GM10266 (cell line): ENCODE results near the gene CADM2.

Experiments used
- DNase-seq: peaks from one replicate; pipeline ENCODE4 v3.0.0; 2012; ENCODE audit errors: extremely low spot score
- CTCF ChIP-seq: IDR thresholded peaks from 2 replicates; pipeline ENCODE4 v1.5.1; 2012; ENCODE audit warnings: mild to moderate bottlenecking, low read depth; ENCODE audit not compliant: control insufficient read depth, insufficient read depth; ENCODE audit errors: missing control alignments

The CADM2 gene

DNA sequence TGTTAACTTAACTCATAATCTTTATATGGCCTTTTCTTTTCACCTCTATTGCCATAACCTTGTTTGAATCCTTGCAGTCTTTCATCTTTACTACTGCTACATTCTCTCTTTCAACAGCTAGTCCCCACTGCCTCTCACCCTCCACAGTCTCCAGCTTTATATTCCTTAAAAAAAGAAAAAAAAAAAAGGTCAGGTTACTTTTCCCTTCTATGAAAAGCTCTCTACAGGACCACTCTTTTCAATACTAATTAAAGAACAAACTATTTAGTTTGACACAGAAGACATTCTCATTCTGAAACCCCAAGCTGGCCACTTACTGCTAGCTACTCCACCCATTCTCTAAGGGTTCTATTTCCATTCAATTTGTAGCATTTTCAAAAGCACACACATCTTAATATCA is 25.6 kb downstream of the CADM2 start:
- no peak for TF ChIP-seq CTCF

GRCh38 chr3:84985795-84986194 is 27.0 kb downstream of the CADM2 start:
- DNase-seq = no peak
- TF ChIP-seq CTCF = no peak

More for the DNA sequence above, 25.6 kb downstream of the CADM2 start:
- DNase-seq = no peak

DNA sequence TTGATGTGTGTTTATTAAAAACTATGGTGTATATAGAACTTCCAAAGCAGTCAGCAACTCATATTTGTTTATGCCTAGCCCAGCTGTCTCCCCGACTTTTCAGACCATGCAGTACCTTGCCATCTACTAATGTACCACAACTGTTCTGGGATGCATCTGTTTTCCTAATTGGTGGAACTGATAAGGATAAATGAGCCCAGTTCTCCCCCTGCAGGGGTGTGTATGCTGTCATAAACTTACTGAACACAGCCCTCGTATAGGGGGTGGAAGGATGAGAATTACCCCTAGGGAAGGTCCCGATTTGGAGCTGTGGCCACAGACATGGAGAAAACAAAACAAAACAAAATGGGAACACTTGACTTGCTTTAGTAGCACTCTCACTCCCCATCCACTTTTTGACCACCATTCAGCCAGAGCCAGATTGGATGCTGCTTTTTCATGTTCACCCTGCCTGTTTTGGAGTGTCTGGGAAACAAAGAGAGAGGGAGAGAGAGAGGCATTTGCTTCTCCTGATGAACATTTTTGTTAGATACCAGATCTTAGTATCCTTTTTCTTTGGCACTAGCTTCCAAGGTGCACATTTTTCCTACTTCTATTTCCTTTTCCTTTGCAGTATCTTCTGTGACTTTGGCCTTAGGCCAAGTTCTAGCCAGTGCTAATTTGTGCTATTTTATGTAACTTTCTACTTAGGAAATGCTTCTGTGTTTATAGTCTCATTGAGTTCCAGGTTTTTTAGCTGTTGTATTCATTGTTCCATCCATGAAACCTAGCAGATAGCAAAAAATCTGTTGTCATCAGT is 29.1 kb downstream of the CADM2 start:
- no peak for TF ChIP-seq CTCF
- DNase-seq = no peak

GRCh38 chr3:84989102-84989501 is 30.3 kb downstream of the CADM2 start:
- no peak for TF ChIP-seq CTCF

GRCh38 chr3:84991422-84991900 is 32.7 kb downstream of the CADM2 start:
- TF ChIP-seq CTCF = no peak

More at GRCh38 chr3:84989102-84989501, 30.3 kb downstream of the CADM2 start:
- DNase-seq = no peak

DNA sequence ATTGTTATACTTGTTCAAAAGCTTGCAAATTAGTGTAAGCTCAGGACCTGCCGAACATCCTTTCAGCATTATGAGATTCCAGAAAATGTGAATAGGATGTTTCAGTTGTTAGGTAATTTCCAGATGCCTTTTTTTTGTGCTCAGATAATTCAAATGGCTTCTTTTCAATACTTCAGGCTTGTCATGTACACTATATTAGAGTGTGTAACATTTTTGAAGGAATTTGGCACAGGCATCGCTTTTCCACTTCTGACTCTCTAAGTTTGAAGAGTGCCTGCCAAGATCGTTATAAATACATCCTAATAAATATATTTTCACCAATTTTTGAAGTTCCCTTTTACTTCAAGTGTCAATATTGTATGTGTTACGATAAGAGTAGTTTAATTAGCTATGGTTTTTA is 35.2 kb downstream of the CADM2 start:
- no peak for DNase-seq
- TF ChIP-seq CTCF = no peak

More at GRCh38 chr3:84991422-84991900, 32.7 kb downstream of the CADM2 start:
- no peak for DNase-seq

DNA sequence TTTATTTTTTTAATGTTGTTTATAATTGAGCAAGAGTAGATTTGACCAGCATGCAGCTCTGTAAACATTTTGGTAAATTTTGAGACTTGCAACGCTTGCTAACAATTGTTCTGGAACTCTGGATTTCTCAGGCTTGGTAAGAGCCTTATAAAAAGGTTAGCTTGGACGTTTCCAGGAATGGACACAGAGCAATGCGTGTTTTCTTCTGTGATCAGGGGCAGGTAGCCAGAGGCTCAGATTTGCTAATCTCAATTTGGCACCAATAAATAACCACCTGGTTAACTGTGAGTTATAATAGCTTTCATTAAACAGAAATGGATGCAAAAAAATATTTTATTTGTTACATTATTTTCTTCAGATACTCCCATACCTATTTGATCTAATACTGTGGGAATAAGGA is 39.8 kb downstream of the CADM2 start:
- no peak for TF ChIP-seq CTCF
- no peak for DNase-seq
